Adrenal gland (tissue), 12 donors: Measurements from ENCODE around the gene KLF9. TPM values are rescaled to one million over a fixed set of nuclear protein-coding genes. Genes with fewer than 3 reads are reported as not detected.
A peak's percentile ranks its signal among the peaks of the same experiment; 100 is the strongest.

Experiments used
- DNase-seq, 7 donors: peaks; one replicate each; pipeline ENCODE4 v3.0.0-alpha.2; 2019 to 2020
- H3K27ac ChIP-seq, 5 donors: fragments of 200-600 bp; sonication (generic) in 4 of 5; 1 replicate in 3 of 5; 2 replicates in 2 of 5; pipeline versions ENCODE4 v1.5.1 to v1.8.0; 2016 to 2020; ENCODE audit warnings: mild to moderate bottlenecking in 1 of 5
- H3K27me3 ChIP-seq: fragments of 200-600 bp; 2 replicates; pipeline ENCODE4 v1.8.0; 2021
- H3K36me3 ChIP-seq, 2 donors: fragments of 200-600 bp; replicated peaks in 1 of 2; 1 replicate in 1 of 2; 2 replicates in 1 of 2; pipeline versions ENCODE4 v1.5.1 to v1.8.0; 2018 to 2022
- H3K4me1 ChIP-seq, 2 donors: fragments of 200-600 bp; replicated peaks in 1 of 2; 1 replicate in 1 of 2; 2 replicates in 1 of 2; pipeline versions ENCODE4 v1.5.1 to v1.8.0; 2018 to 2021
- H3K4me3 ChIP-seq, 4 donors: fragments of 200-600 bp; sonication (generic) in 3 of 4; one replicate each; pipeline ENCODE4 v1.5.1; 2016 to 2018
- H3K9me3 ChIP-seq, 3 donors: fragments of 200-600 bp; sonication (generic) in 1 of 3; replicated peaks in 1 of 3; 1 replicate in 2 of 3; 2 replicates in 1 of 3; pipeline versions ENCODE4 v1.5.1 to v1.8.0; 2016 to 2021
- POLR2A ChIP-seq, 2 donors: fragments of 450-650 bp; IDR thresholded peaks; one replicate each; pipeline ENCODE4 v1.6.1; 2017; ENCODE audit warnings: antibody characterized with exemption in 2 of 2, mild to moderate bottlenecking in 2 of 2, moderate library complexity in 1 of 2
- WGBS, 4 donors: extraction: QIAGEN DNeasy Blood & Tissue Kit in 2 of 4; methylation state at CpG; one replicate each; pipeline versions ENCODE4 v1.1.5 to v1.1.7; 2013 to 2017; 5-methylcytosine and 5-hydroxymethylcytosine counted together
- intact Hi-C, 2 donors: fragments of 100-400 bp; cut with DNase I; formaldehyde crosslinking; loops; one replicate each; pipeline versions ENCODE4 v1.14.1 to v1.15.0; 2022 to 2023
- polyA plus RNA-seq, 3 donors: library from polyadenylated mRNA; stranded (reverse); fragments of 200-250 nt in 2 of 3; fragments of 350-450 nt in 1 of 3; fragmentation: Illumina TruSeq in 1 of 3; extraction: RNeasy Lipid Tissue Mini Kit (QIAGEN cat#74804) in 1 of 3; gene quantifications; one replicate each; pipeline ENCODE4 v1.2.3, GENCODE V29; 2013 to 2014
- total RNA-seq, 9 donors: library from RNA; depleted of rRNA in 4 of 9; stranded (reverse); fragments of >200 nt in 4 of 9; fragments of 120-200 nt in 1 of 9; fragmentation: NEBNext Ultra II Directional in 1 of 9; extraction: Animal tissue kit (Norgen Biotek cat#: 25700) in 1 of 9; gene quantifications; one replicate each; pipeline versions ENCODE4 v1.1.0 to v1.2.4, GENCODE V29; 2013 to 2023
- TF ChIP-seq, protein P1 (sequence below), 6 experiments: fragments of 450-650 bp in 4 of 6; fragments of 200-600 bp in 2 of 6; sonication (generic) in 1 of 6; IDR thresholded peaks; 1 replicate in 5 of 6; 2 replicates in 1 of 6; pipeline versions ENCODE4 v1.5.1 to v1.8.0; 2016 to 2021; ENCODE audit warnings: antibody characterized with exemption in 6 of 6, mild to moderate bottlenecking in 2 of 6, moderate library complexity in 1 of 6
- donor health status: healthy with polysubstance abuse.
- donor health status: Bipolar disorder and iron deficiency.
- donor health status: DM: yes; HTN: yes; CAD: no.
- donor health status: DM: no; HTN: no; CAD: no.
- donor health status: DM: no; HTN: no; CAD: no.
- donor health status: DM: yes; HTN: yes; CAD: no.

Gene KLF9
- total and polyA plus RNA-seq, 12 donors = 2.2 to 80.7 (median 38.7) TPM

DNA sequence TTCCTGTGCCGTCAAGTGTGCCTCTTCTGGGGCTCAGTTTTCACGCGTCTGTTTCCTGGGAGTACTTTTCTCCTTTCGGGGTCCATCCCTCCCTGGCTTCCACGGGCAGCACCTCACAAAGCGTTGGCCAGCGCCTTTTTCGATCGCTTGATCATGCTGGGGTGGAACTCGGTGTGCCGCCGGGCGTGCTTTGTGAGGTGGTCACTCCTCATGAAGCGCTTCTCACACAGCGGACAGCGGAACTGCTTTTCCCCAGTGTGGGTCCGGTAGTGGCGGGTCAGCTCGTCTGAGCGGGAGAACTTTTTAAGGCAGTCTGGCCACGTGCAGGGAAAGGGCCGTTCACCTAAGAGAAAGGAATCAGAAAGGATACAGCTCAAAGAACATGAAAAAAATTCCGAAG, 26.8 kb downstream of the KLF9 start:
- 90 to 96% (median 91%) methylated on average over 19 to 23 of the region's 23 CpGs for WGBS, 4 donors
- Histone ChIP-seq H3K27ac (no peak overlapping the region), H3K4me3 (no peak overlapping the region), H3K36me3 (peaks cover 0 to 22% of the 10 kb centered on the region in 2 donors), H3K4me1 (peaks cover 15 to 62% of the 10 kb centered on the region in 2 donors), H3K9me3 (no peaks in the 10 kb centered on the region), H3K27me3 (no peaks in the 10 kb centered on the region)
- DNase-seq = no peak
- intact Hi-C loops = no loop called here
- TF ChIP-seq, protein P1, sequence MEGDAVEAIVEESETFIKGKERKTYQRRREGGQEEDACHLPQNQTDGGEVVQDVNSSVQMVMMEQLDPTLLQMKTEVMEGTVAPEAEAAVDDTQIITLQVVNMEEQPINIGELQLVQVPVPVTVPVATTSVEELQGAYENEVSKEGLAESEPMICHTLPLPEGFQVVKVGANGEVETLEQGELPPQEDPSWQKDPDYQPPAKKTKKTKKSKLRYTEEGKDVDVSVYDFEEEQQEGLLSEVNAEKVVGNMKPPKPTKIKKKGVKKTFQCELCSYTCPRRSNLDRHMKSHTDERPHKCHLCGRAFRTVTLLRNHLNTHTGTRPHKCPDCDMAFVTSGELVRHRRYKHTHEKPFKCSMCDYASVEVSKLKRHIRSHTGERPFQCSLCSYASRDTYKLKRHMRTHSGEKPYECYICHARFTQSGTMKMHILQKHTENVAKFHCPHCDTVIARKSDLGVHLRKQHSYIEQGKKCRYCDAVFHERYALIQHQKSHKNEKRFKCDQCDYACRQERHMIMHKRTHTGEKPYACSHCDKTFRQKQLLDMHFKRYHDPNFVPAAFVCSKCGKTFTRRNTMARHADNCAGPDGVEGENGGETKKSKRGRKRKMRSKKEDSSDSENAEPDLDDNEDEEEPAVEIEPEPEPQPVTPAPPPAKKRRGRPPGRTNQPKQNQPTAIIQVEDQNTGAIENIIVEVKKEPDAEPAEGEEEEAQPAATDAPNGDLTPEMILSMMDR (IDR thresholded peaks at IDR 0.05) = no peak
- TF ChIP-seq POLR2A (IDR thresholded peaks at IDR 0.05) = no peak

DNA sequence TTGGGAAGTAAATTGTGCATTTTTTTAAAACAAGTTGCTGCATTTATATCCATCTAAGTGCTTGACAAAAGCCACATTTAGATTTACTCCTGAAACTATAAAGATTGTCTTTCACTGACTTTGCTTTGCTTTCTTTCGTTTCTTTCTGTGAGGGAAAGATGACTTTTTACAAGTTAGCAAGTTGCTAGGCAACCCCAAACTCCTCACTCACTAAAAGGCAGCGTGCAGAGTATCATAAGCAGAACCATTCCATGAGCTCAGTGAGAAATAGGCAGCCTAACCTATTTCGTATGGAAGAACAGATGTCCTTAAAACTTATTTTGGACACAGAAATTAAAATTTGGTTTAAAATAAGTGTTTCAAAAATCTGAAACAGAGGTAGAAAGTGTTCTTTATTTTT, 29.0 kb downstream of the KLF9 start:
- WGBS, 4 donors = 49 to 69% (median 66%) methylated on average over 3 of the region's 3 CpGs

GRCh38 chr9:70382709-70383605, 31.5 kb downstream of the KLF9 start:
- Histone ChIP-seq H3K27me3 (no peaks in the 10 kb centered on the region), H3K4me3 (no peak overlapping the region), H3K36me3 (peaks cover 0 to 22% of the 10 kb centered on the region in 2 donors), H3K9me3 (no peaks in the 10 kb centered on the region), H3K4me1 (peaks cover 0 to 23% of the 10 kb centered on the region in 2 donors), H3K27ac (peak overlapping the region in 1 of 5 donors; percentile 0)
- intact Hi-C loops = no loop called here
- 83 to 88% (median 87%) methylated on average over 9 of the region's 9 CpGs for WGBS, 4 donors
- DNase-seq = no peak
- no peak for TF ChIP-seq POLR2A (IDR thresholded peaks at IDR 0.05)
- TF ChIP-seq, protein P1 (IDR thresholded peaks at IDR 0.05) = no peak

More for the DNA sequence above, 29.0 kb downstream of the KLF9 start:
- Histone ChIP-seq H3K4me3 (no peak overlapping the region), H3K4me1 (peaks cover 9 to 39% of the 10 kb centered on the region in 2 donors), H3K27me3 (no peaks in the 10 kb centered on the region), H3K36me3 (peaks cover 0 to 22% of the 10 kb centered on the region in 2 donors), H3K9me3 (no peaks in the 10 kb centered on the region), H3K27ac (no peak overlapping the region)
- intact Hi-C loops = no loop called here
- no peak for DNase-seq
- TF ChIP-seq, protein P1 (IDR thresholded peaks at IDR 0.05) = no peak
- TF ChIP-seq POLR2A (IDR thresholded peaks at IDR 0.05) = no peak

DNA sequence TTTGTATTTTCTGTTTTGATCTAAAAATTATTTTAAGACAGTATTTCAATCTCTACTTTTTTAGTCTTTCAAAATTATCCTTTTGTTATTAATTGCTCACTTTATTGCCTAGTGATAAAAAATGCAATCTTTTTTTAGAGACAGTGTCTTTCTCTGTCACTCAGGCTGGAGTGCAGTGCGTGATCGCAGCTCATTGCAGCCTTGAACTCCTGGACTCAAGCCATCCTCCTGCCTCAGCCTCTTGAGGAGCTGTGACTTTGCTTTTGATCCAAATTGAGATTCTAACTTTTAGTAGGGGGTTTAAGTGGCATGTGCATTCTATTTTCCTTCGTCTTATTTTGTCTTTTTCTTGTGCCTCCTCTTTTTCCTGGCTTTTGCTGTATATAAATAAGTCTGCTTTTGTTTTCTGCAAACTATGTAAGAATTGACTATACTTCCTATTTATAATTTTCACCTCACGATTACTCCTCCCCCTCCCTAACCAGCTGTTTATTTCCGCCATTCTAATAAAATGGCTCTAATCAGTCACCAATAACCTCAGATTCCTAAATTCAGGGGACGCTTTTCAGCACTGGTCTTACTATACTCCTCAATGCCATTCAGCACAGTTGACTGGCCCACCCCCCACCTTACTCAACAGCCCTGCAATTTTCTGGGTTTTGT, 32.3 kb downstream of the KLF9 start:
- Histone ChIP-seq H3K9me3 (no peaks in the 10 kb centered on the region), H3K4me3 (no peak overlapping the region), H3K27me3 (no peaks in the 10 kb centered on the region), H3K4me1 (peaks cover 0 to 23% of the 10 kb centered on the region in 2 donors), H3K27ac (no peak overlapping the region), H3K36me3 (peaks cover 0 to 18% of the 10 kb centered on the region in 2 donors)
- intact Hi-C loops = no loop called here
- TF ChIP-seq, protein P1 (IDR thresholded peaks at IDR 0.05) = no peak
- no peak for TF ChIP-seq POLR2A (IDR thresholded peaks at IDR 0.05)
- peak in 4 of 7 donors; percentile 54 to 78 (median 72) for DNase-seq
- 50 to 65% (median 53%) methylated on average over 6 of the region's 6 CpGs for WGBS, 4 donors
